Measurements from ENCODE around the gene LPCAT2.

LPCAT2 gene

DNA sequence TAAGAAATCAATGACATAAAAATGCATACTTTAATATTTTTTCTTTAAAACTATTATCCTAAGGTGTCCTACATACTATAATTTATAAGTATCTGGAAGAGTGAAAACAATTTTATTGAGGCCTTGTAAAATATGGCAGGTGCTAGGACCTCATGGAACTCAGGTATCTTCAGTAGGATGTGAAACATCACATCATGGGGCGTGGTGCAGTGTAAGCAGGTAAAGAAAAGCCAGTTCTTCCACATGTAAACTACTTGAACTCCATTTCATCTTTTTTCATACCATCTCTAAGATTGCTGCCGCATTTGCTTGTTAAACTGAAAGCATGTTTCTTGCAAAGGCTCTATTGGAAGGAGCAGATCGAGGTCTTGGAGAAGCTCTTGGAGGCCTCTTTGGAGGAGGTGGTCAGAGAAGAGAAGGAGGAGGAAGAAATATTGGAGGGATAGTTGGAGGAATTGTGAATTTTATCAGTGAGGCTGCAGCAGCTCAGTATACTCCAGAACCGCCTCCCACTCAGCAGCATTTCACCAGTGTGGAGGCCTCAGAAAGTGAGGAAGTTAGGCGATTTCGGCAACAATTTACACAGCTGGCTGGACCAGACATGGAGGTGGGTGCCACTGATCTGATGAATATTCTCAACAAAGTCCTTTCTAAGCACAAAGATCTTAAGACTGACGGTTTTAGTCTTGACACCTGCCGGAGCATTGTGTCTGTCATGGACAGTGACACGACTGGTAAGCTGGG, 57.7 kb downstream of the LPCAT2 start, which contains the start of gene CAPNS2:
Gene CAPNS2 (plus strand): TSS at position 253 of the 744 bp plus-strand sequence. CDS start 73 bp downstream, at position 326.
- TF ChIP-seq, protein P1, sequence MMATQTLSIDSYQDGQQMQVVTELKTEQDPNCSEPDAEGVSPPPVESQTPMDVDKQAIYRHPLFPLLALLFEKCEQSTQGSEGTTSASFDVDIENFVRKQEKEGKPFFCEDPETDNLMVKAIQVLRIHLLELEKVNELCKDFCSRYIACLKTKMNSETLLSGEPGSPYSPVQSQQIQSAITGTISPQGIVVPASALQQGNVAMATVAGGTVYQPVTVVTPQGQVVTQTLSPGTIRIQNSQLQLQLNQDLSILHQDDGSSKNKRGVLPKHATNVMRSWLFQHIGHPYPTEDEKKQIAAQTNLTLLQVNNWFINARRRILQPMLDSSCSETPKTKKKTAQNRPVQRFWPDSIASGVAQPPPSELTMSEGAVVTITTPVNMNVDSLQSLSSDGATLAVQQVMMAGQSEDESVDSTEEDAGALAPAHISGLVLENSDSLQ (IDR thresholded peaks at IDR 0.05) = no peak
- TF ChIP-seq HDGF (IDR thresholded peaks at IDR 0.05; ENCODE audit: borderline replicate concordance) = no peak
- no peak for TF ChIP-seq LEF1 (IDR thresholded peaks at IDR 0.05; ENCODE audit: borderline replicate concordance)
- no peak for TF ChIP-seq SUZ12 (IDR thresholded peaks at IDR 0.05)
- no peak for TF ChIP-seq NFRKB (IDR thresholded peaks at IDR 0.05)
- TF ChIP-seq ELF4 (IDR thresholded peaks at IDR 0.05) = no peak
- TF ChIP-seq BHLHE40 (IDR thresholded peaks at IDR 0.05; ENCODE audit: borderline replicate concordance) = no peak
- no peak for TF ChIP-seq FOXA1 (IDR thresholded peaks at IDR 0.05)
- no peak for TF ChIP-seq FOXM1 (IDR thresholded peaks at IDR 0.05; ENCODE audit: borderline replicate concordance)
- no peak for TF ChIP-seq L3MBTL2 (conservative IDR thresholded peaks at IDR 0.05)
- no peak for TF ChIP-seq ARNT (IDR thresholded peaks at IDR 0.05)
- TF ChIP-seq ZNF384 (IDR thresholded peaks at IDR 0.05) = no peak
- no peak for TF ChIP-seq FOXK2 (IDR thresholded peaks at IDR 0.05)
- TF ChIP-seq SP1 (IDR thresholded peaks at IDR 0.05) = no peak
- no peak for TF ChIP-seq CTBP1 (IDR thresholded peaks at IDR 0.05; ENCODE audit: borderline replicate concordance)
- no peak for TF ChIP-seq TARDBP (IDR thresholded peaks at IDR 0.05)
- CTCF ChIA-PET = no interaction called here
- DNase-seq (ENCODE audit: extremely low spot score) = no peak
- POLR2A ChIA-PET = no interaction called here

DNA sequence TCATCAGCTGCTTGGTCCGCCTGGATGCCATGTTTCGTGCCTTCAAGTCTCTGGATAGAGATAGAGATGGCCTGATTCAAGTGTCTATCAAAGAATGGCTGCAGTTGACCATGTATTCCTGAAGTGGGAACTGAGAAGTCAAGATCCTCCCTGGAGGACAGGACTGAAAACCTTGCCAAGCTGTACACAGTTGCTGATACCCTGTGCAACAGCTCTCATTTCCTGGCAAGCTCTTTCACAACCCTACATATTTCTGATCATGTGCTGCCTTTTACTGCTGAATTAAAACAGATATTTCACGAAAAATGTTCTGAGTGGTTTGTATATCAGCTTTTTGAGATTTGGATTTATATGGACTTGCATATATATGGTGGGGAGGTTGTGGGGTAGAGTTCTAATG, 58.5 kb downstream of the LPCAT2 start:
- CTCF ChIA-PET = no interaction called here
- TF ChIP-seq FOXM1 (IDR thresholded peaks at IDR 0.05; ENCODE audit: borderline replicate concordance) (no peak), TARDBP (IDR thresholded peaks at IDR 0.05) (no peak), FOXA1 (IDR thresholded peaks at IDR 0.05) (no peak), CTBP1 (IDR thresholded peaks at IDR 0.05; ENCODE audit: borderline replicate concordance) (no peak), ARNT (IDR thresholded peaks at IDR 0.05) (no peak), ELF4 (IDR thresholded peaks at IDR 0.05) (no peak)
- DNase-seq (ENCODE audit: extremely low spot score) = no peak
- POLR2A ChIA-PET = no interaction called here

DNA sequence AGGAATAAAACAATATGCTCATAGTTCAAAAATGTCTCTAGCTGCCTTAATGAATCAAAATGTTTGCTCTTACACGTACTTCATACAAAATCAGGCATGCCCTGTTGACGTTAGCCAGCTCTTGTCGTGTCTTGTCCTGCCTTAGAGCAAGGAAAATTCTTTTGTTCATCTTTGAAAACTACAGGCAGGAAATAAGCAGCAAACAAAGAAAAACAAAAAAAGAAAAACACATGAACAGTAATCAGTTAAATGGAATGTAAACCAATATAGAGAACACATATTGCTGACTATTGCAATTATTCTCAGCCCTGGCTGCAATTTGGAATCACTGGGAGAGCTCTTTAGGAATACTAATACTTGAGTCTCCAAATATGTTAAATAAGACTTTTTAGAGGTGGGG, 59.3 kb downstream of the LPCAT2 start:
- DNase-seq (ENCODE audit: extremely low spot score) = no peak
- CTCF ChIA-PET = no interaction called here
- POLR2A ChIA-PET = no interaction called here
- TF ChIP-seq TARDBP (IDR thresholded peaks at IDR 0.05) = no peak
- no peak for TF ChIP-seq ZNF384 (IDR thresholded peaks at IDR 0.05)
- TF ChIP-seq L3MBTL2 (conservative IDR thresholded peaks at IDR 0.05) = no peak
- no peak for TF ChIP-seq LEF1 (IDR thresholded peaks at IDR 0.05; ENCODE audit: borderline replicate concordance)
- TF ChIP-seq FOXA1 (IDR thresholded peaks at IDR 0.05) = no peak
- TF ChIP-seq FOXM1 (IDR thresholded peaks at IDR 0.05; ENCODE audit: borderline replicate concordance) = no peak
- no peak for TF ChIP-seq SP1 (IDR thresholded peaks at IDR 0.05)
- TF ChIP-seq FOXK2 (IDR thresholded peaks at IDR 0.05) = no peak
- TF ChIP-seq, protein P1 (IDR thresholded peaks at IDR 0.05) = no peak
- TF ChIP-seq BHLHE40 (IDR thresholded peaks at IDR 0.05; ENCODE audit: borderline replicate concordance) = no peak
- TF ChIP-seq NFRKB (IDR thresholded peaks at IDR 0.05) = no peak
- no peak for TF ChIP-seq HDGF (IDR thresholded peaks at IDR 0.05; ENCODE audit: borderline replicate concordance)
- no peak for TF ChIP-seq CTBP1 (IDR thresholded peaks at IDR 0.05; ENCODE audit: borderline replicate concordance)
- no peak for TF ChIP-seq SUZ12 (IDR thresholded peaks at IDR 0.05)
- no peak for TF ChIP-seq ARNT (IDR thresholded peaks at IDR 0.05)
- TF ChIP-seq ELF4 (IDR thresholded peaks at IDR 0.05) = no peak

DNA sequence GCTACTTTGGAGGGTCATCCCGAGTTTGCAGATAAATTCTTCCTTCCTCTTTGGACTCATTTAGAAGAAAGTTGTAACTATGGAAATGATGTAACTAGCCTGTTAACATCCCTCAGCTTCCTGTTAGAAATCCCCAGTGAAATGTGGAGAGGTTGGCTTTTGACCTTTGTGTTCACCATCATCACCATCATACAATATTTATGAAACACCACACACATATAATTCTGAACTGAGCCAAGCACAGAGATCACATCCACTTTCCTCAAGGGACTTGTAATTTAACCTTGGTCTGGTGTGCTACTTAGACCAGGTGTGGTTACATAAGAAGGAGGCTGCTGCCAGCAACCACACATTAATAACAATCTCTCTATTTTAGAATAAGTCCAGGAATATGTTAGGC, 60.2 kb downstream of the LPCAT2 start:
- TF ChIP-seq SUZ12 (IDR thresholded peaks at IDR 0.05) (no peak), NFRKB (IDR thresholded peaks at IDR 0.05) (no peak), TARDBP (IDR thresholded peaks at IDR 0.05) (no peak), ARNT (IDR thresholded peaks at IDR 0.05) (no peak), FOXM1 (IDR thresholded peaks at IDR 0.05; ENCODE audit: borderline replicate concordance) (no peak), ZNF384 (IDR thresholded peaks at IDR 0.05) (no peak), LEF1 (IDR thresholded peaks at IDR 0.05; ENCODE audit: borderline replicate concordance) (no peak), CTBP1 (IDR thresholded peaks at IDR 0.05; ENCODE audit: borderline replicate concordance) (no peak), FOXA1 (IDR thresholded peaks at IDR 0.05) (no peak)
- TF ChIP-seq, protein P1 (IDR thresholded peaks at IDR 0.05) = no peak
- POLR2A ChIA-PET = no interaction called here
- DNase-seq (ENCODE audit: extremely low spot score) = no peak
- CTCF ChIA-PET = no interaction called here

DNA sequence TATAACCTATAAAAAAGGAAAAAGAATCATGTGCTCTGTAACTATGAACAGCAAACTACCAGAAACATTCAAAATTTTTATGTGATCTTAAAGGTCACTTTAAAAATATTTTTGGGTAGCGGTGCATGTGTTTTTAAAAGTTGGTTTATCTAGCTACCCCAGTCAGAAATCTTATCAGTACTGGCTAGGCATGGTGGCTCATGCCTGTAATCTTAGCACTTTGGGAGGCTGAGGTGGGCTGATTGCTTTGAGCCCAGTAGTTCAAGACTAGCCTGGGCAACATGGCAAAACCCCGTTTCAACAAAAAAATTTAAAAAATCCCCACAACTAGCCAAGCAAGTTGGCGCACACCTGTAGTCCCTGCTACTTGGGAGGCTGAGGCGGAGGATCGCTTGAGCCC, 61.3 kb downstream of the LPCAT2 start:
- no peak for DNase-seq (ENCODE audit: extremely low spot score)
- CTCF ChIA-PET = no interaction called here
- TF ChIP-seq TARDBP (IDR thresholded peaks at IDR 0.05) = no peak
- no peak for TF ChIP-seq FOXA1 (IDR thresholded peaks at IDR 0.05)
- no peak for TF ChIP-seq FOXM1 (IDR thresholded peaks at IDR 0.05; ENCODE audit: borderline replicate concordance)
- no peak for TF ChIP-seq ARNT (IDR thresholded peaks at IDR 0.05)
- no peak for TF ChIP-seq NFRKB (IDR thresholded peaks at IDR 0.05)
- TF ChIP-seq, protein P1 (IDR thresholded peaks at IDR 0.05) = no peak
- TF ChIP-seq L3MBTL2 (conservative IDR thresholded peaks at IDR 0.05) = no peak
- no peak for TF ChIP-seq FOXK2 (IDR thresholded peaks at IDR 0.05)
- TF ChIP-seq SP1 (IDR thresholded peaks at IDR 0.05) = no peak
- no peak for TF ChIP-seq CTBP1 (IDR thresholded peaks at IDR 0.05; ENCODE audit: borderline replicate concordance)
- no peak for TF ChIP-seq HDGF (IDR thresholded peaks at IDR 0.05; ENCODE audit: borderline replicate concordance)
- TF ChIP-seq ELF4 (IDR thresholded peaks at IDR 0.05) = no peak
- no peak for TF ChIP-seq ZNF384 (IDR thresholded peaks at IDR 0.05)
- no peak for TF ChIP-seq SUZ12 (IDR thresholded peaks at IDR 0.05)
- no peak for TF ChIP-seq LEF1 (IDR thresholded peaks at IDR 0.05; ENCODE audit: borderline replicate concordance)
- POLR2A ChIA-PET = no interaction called here
